Activated CD4-positive, alpha-beta T cell treated with anti-CD3 and anti-CD28 coated beads, Interleukin-2, Interleukin-6, amounts not matched to agents 100 ng/mL and 50 ng/mL, durations not matched to agents 16 hours and 8 hours (primary cell): ENCODE results near the gene PPP1R26.

Experiments
- DNase-seq: peaks from one replicate; pipeline ENCODE4 v3.0.0-alpha.2; 2020

Gene PPP1R26

DNA sequence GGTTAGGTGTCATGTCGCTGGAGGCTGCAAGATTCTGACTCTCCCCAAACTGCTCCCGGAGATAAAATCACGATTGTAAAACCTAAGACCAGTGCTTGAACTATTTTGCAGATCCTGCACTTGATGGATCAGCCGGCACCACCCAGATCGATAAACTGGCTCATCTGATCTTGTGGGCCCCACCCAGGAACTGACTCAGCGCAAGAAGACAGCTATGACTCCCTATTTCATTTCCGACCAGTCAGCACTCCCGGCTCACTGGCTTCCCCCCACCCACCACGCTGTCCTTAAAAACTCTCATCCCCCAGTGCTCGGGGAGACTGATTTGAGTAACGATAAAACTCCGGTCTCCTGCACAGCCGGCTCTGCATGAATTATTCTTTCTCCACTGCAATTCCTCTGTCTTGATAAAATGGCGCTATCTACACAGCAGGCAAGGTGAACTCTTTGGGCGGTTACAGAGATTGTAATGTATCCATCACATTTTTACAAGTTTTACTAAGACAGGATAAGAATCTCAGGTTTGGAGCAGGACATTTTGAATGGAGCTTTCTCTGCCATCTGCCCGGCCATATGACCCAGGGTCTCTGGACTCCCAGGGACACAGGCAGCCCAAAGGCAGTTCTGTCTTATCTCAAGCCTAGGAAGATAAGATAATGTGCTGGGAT is 10.6 kb upstream of the PPP1R26 start:
- DNase-seq, result peak; percentile 88

DNA sequence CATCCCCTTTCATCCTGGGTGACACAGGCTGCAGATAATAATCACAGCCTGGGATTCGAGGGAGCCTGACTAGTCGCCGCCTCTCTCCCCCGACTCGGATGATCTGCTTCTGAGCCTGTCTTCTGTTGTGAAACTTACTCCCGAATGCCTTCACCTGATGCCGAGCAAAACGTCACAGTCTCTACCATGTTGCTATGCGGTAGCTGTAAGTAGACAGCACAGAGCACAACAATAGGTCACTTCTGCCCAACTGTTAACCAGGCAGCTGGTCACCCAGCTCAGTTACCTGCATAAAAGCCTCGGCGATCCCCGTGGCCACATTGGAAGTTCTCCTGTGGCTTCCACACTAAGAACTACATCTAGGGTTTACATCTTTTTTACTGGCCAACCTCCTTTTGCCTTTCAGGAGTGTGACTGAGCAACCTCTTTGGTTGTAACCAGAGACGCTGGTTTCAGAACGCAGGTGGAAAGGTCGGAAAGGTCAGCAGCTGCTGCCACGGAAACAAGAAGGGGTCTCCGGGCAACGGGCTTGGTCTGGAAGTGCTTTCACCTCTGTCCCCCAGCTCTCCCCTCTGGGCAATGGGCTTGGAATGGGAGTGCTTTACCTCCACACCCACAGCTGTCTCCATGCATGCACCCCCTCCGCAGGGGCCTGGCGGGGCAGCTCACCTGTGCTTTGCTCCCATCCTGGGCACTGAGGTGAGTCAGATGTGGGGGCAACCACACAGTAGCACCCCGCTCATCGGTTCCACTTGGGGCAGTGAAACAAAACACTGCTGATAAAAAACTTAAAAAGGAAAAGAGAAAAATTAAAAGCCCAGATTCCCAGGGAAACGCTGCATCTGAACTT is 7.6 kb upstream of the PPP1R26 start:
- no peak for DNase-seq

DNA sequence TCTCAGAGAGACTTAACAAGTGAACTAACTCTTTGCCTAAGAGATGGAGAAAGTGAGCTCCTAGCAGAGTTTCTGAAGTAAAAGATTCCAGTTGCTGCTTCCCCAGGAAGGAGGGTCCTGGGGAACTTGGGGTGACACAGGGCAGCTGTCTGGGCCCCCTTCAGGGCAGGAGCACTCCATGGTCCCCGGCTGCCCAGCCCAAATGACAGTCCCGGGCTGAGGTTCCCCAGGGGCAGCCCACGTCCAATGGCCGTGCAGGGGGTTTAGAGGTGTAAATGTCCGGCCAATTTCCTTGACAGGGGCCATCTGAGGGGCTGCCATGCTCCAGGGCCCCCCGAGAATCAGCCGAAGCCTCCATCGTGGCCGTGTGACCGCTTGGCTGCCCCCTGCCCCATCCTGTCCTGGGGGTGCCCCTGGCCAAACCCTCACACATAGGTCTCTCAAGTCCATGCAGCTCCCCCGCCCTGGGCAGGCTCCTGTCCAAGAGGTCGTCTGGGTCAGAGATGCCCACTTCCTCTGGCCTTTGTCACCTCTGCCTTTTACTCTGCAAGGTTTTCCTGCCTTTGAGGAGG is 5.5 kb upstream of the PPP1R26 start:
- DNase-seq, result no peak

DNA sequence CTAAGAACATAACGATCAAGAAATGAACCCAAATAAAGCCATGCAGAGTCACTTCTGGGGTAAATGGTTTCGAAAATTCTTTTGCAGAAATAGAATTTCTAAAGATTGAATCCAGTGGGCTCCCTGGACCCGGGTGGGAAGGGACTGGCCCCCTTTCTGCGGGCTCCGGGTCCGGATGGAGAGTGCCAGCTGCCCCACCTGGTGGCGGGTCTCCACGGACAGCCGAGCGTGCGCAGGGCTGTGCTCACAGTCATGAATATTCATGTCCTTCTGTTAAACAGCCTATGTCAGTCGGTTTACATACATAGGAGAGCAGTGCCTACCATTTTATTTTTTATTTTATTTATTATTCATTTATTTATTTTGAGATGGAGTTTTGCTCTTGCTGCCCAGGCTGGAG is 4.7 kb upstream of the PPP1R26 start:
- DNase-seq, result peak; percentile 30

DNA sequence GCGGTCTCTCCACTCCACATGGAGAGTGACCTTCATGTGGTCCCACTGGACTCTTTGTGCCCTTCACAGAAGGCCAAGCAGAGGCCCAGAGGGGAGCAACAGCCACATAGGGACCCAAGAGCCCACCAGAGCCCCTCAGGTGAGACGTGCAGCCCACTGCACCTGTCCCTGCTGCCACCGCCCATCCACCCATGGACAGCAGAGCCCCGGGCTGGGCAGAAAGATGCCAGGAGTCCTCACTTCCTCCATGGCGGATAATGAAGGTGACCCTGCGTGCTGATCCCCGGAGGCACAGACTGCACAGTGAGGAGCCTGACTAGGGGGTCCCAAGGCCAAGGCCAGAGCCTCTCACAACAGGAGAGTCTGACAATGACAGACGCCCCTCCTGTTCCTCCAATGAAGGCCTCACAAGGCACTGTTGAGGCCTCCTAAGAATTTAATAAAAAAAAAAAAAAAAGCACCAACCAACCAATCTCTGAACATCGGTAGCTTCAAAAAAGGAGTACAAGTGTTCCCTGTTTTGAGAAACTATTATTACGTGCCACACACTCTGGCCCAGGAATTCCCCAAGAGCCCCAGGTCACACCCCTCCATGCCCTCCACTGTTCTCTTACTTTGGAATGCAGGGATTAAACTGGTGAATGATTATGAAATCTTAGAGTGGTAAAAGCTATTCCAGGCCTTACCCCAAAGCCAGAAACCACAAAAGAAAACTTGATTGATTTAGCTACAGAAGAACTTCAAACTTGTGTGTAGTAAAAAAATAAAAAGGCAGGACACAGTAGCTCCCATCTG is 2.8 kb upstream of the PPP1R26 start:
- DNase-seq, result no peak

DNA sequence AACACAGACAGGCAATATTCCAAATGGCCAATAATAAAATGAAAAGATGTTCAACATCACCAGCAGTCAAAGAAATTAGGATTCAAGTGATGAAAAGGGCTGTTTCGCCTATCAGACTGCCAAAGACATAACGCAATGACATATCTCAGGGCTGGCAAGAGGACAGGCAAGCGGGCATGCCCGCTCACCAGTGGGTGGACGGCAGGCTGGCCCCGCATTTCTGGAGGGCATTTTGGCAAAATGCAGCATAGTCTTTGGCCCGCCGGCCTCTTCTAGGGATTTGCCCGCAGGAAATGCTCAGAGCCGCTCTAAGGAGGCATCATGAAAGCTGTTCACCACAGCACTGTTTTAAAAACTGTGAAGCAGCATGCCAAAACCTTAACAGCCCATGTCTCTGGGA is 1.4 kb upstream of the PPP1R26 start:
- no peak for DNase-seq

DNA sequence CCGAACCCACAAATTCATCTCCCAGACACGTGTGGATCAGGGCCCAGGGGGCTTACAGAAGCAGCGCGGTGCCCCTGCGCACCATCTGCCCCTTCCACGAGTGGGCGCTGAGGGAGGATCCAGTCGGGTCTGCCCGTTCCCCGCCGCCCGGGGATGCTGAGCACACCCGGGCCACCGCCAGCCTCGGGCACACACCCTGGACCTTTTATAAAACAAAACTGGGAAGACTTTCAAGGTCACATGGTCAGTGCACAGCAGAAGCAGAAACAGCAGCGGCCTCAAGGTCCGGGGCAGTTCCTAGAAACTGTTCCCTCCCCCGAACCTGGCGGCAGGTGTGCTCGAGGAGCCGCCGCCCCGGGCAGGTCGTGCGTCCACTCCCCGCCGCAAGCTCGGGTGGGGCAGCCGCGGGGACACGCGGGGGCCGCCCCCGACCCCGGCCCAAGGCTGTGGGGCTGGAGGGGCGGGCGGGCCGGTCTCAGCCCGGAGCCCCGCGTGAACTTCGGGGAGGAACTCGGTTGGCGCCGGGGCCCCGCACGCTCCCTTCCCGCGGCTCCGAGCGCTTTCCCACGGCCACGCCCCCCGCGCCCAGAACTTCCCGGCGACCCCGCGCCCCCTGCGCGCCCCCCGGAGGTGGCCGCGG is 633 bp upstream of the PPP1R26 start:
- no peak for DNase-seq

DNA sequence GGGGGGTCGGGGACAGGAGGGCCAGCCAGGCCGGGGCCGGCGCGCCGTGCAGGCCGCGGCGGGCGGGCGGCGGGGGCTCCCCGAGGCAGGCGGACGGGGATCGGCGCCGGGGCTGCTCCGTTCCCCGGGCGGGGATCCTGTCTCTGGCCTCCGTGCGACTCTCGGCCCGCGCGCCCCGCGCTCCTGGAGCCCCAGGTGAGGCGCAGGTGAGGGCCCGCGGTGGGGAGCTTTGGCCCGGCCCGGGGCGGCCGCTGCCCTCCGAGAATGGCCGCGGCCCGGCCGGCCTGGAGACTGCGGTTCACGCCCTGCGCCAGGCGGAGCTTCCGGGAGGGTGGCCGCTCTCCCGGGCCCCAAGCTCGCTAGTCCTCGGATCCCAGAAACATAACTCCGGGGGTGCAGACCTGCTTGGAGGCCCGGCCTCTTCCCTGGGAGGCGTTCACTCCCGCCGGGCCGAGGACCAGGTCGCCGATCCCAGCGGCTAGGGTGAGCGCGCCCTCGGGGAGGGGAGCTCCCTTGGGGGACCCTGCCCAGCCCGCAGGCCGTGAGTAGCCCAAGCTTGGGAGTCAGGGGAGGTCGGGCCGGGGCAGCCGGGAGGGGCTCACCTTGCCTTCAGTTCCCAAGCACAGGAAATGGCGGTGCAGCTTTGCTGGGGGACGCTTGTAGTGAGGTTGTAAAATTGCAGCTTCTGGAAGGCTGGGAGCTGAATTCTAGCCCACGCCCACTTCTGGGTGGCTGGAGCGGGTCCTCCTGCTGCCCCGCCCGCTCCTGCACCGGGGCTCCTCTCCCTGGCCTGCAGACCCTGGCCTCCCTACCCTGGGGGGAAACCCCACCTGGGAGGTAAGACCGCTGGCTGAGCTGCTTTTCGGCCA is 723 bp downstream of the PPP1R26 start:
- DNase-seq, result no peak

DNA sequence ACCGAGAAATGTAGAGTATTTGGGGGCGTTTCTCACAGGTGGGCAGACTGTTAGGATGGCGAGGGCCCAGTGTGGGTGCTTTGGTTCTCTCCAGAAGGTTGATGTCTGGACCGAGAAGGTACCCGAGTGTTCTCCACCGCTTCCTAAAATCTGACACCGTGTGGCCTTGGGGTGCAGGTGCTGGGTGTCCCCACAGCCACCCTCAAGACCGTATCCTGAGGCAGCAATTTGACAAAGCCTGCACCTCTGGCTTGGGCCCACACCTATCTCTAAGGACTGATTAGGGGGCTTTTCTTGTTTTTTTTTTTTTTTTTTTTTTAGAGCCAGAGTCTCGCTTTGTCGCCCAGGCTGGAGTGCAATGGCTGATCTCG is 1.3 kb downstream of the PPP1R26 start:
- no peak for DNase-seq

DNA sequence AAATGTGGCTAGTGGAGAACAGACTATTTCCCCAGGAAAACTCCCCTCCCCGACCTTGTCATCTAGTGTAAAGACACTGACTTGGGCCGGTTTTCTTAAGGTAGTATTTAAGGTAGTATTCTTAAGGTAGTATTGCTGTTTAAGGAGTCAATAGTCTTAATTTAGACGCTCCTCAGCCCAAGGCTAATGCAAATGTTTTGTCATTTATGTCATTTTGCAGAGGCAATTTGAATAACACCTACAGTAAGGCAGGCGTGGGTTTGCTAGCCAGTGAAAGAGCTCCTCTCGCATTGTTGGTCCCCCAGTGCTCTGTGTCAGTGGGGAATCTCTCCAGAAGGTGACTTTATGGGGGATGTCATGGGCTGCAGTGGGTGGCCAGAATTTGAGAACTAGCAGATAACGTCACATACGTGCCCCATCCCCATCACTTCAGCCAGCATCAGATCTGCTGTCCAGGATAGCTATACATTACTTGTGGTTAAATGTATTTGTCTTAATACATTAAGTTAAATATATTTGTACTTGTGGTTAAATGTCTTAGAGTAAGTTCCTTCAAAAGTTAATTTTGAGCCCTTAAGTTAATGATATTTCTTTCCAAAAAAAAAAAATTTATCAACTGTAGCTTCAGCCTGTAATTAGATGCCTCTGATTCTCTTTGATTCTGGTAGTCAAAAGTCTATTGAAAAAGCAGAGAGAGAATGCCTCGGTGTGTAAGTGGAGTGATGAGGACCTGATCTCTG is 2.6 kb downstream of the PPP1R26 start:
- no peak for DNase-seq

DNA sequence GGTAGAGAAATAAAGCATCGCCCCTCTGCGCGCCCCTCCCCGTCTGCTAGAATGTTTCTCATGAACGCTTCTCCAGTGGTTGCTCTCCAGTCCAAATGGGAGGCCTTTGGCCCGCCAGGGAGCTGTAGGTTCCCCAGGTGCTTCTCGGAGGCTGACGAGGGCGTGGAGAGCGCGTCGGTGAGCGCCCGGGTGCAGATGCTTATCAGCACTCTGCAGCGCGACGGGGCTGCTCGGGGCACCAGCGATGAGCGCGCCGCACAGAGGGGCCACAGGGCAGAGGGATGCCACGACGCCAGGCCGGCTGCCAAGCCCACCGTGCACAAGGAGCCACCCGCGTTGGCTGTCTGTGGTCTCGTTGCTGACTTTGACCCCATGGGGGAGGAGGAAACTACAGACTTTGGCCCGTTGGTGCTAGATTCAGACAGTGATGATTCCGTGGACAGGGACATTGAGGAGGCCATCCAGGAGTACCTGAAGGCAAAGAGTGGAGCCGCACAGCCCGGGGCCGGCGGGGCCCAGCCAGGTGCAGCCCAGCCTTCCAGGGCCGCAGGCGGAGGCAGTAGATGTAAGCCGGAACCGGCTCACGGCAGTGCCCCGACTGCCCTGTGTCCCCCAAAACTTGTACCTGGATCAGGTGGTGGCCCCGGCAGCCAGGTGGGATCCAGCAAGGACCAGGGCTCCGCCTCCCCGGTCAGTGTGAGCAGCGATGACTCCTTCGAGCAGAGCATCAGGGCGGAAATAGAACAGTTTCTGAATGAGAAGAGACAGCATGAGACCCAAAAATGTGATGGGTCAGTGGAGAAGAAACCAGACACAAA is 5.1 kb downstream of the PPP1R26 start:
- DNase-seq, result no peak

DNA sequence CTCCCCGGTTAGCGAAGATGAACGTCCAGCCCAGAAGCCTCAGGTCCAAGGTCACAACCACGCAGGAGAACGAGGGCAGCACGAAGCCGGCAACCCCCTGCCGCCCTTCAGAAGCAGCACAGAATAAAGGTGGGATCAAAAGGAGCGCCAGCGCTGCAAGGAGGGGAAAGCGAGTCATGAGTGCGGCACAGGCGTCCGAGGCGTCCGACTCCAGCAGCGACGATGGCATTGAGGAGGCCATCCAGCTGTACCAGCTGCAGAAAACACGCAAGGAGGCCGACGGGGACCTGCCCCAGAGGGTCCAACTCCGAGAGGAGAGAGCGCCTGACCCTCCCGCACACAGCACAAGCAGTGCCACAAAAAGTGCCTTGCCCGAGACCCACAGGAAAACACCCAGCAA is 5.8 kb downstream of the PPP1R26 start:
- no peak for DNase-seq

DNA sequence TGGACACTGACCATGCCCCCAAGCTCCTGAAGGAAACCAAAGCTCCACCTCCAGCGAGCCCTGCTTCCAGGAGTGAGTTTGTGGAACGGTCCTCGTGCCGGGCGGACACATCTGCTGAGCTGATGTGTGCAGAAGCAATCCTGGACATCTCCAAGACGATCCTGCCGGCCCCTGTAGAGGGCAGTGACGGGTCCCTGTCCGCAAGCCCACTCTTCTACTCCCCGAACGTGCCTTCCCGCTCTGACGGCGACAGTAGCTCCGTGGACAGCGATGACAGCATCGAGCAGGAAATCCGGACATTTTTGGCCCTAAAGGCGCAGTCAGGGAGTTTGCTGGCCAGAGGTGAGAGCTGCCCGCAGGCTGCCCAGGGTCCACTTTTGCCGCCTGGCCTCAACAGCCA is 6.2 kb downstream of the PPP1R26 start:
- no peak for DNase-seq

DNA sequence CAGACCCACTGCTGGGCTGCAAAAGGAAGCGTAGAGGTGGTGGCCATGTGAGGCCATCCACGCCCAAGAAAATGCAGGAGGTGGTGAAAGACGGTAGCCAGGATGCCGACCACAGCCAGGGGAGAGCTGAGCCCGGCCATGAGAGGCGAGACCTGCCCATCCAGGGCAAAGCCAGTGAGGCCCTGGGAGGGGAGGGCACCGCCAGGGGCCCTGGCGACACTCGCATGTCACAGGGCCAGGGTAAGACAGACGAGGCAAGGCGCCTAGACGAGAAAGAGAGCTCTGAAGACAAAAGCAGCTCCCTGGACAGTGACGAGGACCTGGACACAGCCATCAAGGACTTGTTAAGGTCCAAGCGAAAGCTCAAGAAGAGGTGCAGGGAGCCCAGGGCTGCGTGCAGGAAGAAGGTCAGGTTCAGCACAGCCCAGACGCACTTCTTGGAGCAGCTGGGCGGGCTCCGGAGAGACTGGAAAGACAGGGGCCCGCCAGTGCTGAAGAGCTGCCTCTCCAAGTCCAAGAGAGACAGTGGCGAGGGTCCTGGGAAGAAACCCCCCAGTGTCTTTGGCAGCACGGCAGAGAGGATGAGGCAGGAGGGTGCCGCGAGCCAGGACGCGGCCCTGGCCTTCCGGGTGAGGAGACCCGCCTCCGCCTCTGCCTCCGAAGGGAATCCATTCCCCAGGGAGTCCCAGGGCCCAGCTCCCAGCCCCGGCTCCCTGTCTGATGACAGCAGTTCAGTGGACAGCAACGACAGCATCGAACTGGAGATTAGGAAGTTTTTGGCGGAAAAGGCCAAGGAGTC is 6.9 kb downstream of the PPP1R26 start:
- no peak for DNase-seq

DNA sequence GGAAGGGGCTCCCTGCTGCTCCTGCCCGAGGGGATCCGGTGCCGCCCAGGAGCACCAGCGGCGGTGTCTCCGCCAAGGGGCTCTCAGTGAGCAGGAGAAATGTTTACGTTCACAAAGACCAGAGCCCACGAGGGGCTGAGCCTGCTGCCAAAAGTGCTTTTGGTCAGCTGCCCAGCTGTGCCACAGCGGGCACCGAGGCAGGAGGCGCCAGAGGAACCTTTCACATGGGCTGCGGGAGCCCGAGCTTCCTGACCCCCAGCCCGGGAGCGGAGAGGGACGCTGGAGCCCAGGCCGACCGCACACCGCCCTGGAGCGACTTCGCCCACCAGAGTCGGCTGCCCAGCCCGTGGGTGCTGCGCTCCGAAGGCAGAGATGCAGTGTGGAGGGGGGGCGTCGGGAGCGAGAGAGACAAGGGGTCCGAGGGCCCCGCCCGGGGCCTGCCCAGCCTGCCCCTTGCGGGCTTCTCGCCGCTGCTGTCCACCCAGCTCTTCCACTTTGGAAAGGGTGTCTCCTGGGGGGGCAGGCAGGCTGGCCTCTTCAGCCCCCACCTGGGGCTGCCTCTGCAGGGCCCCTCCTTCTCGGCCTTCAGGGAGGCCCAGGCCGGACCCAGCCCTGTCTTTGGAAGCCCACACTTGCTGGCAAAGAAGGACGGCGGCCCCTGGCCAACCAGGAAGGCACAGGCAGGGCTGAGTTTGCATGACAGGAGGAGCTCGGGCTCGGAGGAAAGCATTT is 7.9 kb downstream of the PPP1R26 start:
- DNase-seq, result no peak

DNA sequence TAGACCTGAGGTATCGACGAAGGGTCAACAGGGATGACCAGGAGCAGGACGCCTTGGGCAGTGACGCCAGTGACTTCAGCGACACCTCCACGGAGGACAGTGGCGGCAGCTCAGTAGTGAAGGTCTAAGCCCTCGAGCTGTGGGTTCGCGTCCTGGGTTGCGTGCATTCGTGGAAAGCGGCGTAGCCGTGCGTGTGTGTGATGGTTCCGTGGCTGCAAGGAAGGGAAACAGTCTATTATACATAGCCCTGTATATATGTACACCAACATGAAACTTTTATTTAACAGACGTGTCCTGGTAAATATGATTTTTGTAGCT is 8.4 kb downstream of the PPP1R26 start:
- DNase-seq, result no peak

DNA sequence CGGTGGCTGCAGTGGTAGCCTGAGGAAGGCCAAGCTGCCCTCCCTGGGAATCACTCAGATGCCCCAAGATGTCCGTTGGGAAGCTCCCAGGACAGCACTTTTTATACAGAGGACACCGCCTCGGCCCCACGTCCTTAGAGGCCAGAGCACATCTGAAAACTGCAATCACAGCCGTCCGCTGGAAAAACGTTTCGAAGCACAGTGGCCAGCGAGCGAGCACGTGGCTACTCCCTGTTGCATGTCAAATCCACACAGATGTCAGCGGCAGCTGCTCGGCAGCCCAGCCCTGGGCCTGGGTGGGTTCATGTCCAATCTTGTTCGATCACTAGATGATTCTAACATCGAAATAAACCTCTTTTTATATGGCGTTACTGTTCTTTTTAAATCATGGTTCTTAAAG is 8.9 kb downstream of the PPP1R26 start:
- no peak for DNase-seq

DNA sequence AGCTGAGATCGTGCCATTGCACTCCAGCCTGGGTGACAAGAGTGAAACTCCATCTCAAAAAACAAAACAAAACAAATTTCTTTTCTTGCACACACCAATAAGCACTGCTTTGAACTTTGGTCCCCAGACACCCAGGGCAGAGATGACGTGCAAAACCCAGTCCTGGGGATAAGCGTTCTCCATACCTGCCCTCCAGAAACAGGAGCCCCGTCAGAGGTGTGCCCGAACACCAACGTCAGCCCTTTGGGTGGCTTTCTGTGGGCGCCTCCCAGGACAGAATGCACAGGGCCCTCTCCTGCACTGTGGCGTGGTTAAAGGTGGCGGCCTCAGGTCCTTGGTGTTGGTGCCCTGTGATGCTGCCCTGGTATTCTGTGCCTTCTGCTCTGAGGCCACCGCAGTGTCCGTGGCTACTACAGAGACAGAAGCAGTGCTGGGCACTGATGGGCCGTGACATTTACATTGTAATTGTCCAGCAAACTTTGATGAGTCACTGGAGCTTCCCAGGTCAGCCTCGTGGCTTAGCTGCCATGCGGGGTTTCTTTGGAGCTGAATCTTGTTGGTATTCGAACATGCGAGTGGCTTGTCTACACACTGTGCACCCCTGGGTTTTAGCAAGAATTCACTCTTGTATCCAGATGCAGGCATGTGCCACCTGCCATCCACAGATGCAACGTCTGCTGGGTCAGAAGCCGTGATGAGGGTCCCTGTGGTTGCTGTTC is 9.8 kb downstream of the PPP1R26 start:
- DNase-seq, result no peak
